Stimulated activated naive B cell treated with anti-CD40 and anti-IgM and Interleukin-4, amounts not matched to agents 10 μg/mL and 1 μg/mL and 100 μg/mL, for 72 hours (primary cell): ENCODE data around the gene TLX2.
A peak's percentile ranks its signal among the peaks of the same experiment; 100 is the strongest.

ENCODE experiments used
- ATAC-seq, 2 donors: fragments of 150-1000 bp; cut with Tn5 transposase; replicated peaks; 2 replicates each; pipeline ENCODE4 v1.10.0; 2021; ENCODE audit warnings: moderate library complexity in 1 of 2
- DNase-seq: peaks from one replicate; pipeline ENCODE4 v3.0.0; 2021
- H3K27ac Mint-ChIP-seq: one replicate; pipeline ENCODE4 v1.8.0; 2022; ENCODE audit warnings: mild to moderate bottlenecking, mixed read lengths
- H3K27me3 Mint-ChIP-seq, 2 donors: one replicate each; pipeline ENCODE4 v1.8.0; 2022; ENCODE audit warnings: mixed read lengths in 2 of 2
- H3K36me3 Mint-ChIP-seq, 2 donors: one replicate each; pipeline ENCODE4 v1.8.0; 2022; ENCODE audit warnings: mixed read lengths in 2 of 2, mild to moderate bottlenecking in 1 of 2
- H3K4me1 Mint-ChIP-seq, 2 donors: one replicate each; pipeline ENCODE4 v1.8.0; 2022; ENCODE audit warnings: mixed read lengths in 2 of 2, mild to moderate bottlenecking in 1 of 2
- H3K4me3 Mint-ChIP-seq, 2 donors: one replicate each; pipeline ENCODE4 v1.8.0; 2022; ENCODE audit warnings: mild to moderate bottlenecking in 2 of 2, mixed read lengths in 2 of 2, moderate library complexity in 1 of 2
- H3K9me3 Mint-ChIP-seq, 2 donors: one replicate each; pipeline ENCODE4 v1.8.0; 2022; ENCODE audit warnings: mixed read lengths in 2 of 2, mild to moderate bottlenecking in 1 of 2

The TLX2 gene

DNA sequence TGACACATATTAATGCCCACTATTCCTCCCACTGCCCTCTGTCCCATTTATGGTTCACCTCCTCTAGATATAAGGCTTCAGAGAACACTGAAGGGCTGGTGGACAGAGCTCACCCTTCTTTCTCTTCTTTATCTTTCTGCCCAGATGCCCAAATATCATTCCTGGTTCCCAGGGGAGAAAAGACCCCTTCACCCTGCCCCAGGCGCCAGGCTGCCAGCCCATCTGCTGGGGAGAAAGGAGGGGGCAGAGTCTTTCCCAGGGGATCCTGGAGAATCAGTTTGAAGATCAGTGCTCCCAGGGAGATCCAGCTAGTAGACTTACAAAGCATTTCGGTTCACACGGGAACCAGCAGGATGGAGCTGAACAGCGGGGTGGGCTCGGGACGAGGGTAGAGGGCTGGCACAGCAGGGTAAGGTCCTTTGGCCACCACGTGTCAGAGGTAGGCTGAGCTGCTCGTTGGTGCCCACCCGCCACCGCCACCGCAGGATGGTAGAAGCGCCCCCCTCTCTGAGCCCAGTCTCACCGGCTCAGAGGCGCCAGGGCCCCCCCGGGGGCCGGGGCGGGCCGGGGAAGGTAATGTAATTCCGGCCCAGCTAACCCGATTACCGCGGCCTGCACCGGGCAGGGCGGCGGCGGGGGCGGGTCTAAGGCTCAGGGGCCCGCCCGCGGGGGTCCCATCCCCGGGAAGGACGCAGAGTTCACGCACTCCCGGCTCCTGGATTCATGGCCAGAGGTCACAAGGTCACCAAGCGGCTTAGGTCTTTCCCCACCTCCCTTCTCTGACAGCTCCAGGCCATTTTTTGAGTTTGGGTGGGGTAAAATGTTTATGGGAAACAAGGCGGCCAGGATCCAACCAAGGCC is 1.3 kb upstream of the TLX2 start:
- H3K9me3 Mint-ChIP-seq: peaks cover 3 to 4% of the 10 kb centered on the region in 2 donors
- peak overlapping the region; percentile 56 to 63 for H3K4me3 Mint-ChIP-seq
- H3K36me3 Mint-ChIP-seq: peaks cover 6 to 15% of the 10 kb centered on the region in 2 donors
- ATAC-seq (no peak), DNase-seq (no peak)
- peaks cover 22 to 36% of the 10 kb centered on the region in 2 donors for H3K4me1 Mint-ChIP-seq
- H3K27me3 Mint-ChIP-seq: peaks cover 61 to 82% of the 10 kb centered on the region in 2 donors
- H3K27ac Mint-ChIP-seq: peak overlapping the region; percentile 62

DNA sequence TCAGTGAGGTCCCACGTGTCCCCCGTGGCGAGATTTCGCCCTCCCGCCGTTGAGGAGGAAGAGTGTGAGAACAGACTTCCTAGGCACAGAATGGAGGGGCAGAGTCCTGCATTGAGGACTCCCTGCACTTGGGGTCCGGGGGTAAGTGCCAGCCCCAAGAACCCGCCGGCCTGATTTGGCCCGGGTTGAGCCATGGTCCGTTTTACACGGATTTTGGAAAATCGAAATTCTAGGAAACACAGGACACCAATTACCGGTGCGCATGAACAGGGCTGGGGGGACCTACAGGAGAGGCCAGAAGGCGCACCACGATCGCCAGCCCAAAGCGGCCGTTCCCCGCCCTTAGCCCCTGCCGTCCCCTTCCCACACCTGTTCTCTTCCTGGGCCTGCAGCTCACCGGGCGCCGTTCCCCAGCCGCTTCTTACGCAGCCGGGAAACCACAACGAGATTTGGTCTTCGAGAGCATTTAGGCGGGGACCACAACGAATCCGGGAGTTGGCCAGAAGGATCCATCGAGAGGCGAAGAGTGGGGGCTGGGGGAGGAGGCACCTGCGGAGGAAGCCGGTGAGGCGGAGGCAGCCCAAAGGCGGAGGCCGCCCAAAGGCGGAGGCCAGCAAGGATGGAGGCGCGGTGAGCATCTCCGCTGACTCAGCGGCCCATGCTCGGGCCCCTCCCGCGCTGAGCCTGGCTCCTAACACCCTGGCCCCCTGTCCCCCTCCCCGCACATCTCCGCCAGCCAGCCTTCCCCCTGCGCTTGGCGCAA is 464 bp upstream of the TLX2 start:
- Mint-ChIP-seq H3K4me3 (peak overlapping the region; percentile 56 to 63), H3K27ac (peak overlapping the region; percentile 47), H3K4me1 (peaks cover 16 to 28% of the 10 kb centered on the region in 2 donors), H3K36me3 (peaks cover 6 to 16% of the 10 kb centered on the region in 2 donors), H3K27me3 (peaks cover 69 to 90% of the 10 kb centered on the region in 2 donors), H3K9me3 (peaks cover 3 to 4% of the 10 kb centered on the region in 2 donors)
- DNase-seq (no peak), ATAC-seq (peak in 1 of 2 donors; percentile 18)

GRCh38 chr2:74515271-74515980 is 1.2 kb downstream of the TLX2 start:
- ATAC-seq: peak in 1 of 2 donors; percentile 6
- H3K27ac Mint-ChIP-seq: peak overlapping the region; percentile 79

GRCh38 chr2:74515981-74516633 is 1.9 kb downstream of the TLX2 start:
- Mint-ChIP-seq H3K27me3 (peaks cover 85 to 95% of the 10 kb centered on the region in 2 donors), H3K36me3 (peaks cover 9 to 26% of the 10 kb centered on the region in 2 donors), H3K27ac (peak overlapping the region; percentile 42), H3K4me3 (peak overlapping the region; percentile 78 to 80), H3K9me3 (peaks cover 3 to 4% of the 10 kb centered on the region in 2 donors), H3K4me1 (peaks cover 16 to 23% of the 10 kb centered on the region in 2 donors)
- peak; percentile 57 for DNase-seq
- peak; percentile 73 to 84 for ATAC-seq

More at GRCh38 chr2:74515271-74515980, 1.2 kb downstream of the TLX2 start:
- H3K9me3 Mint-ChIP-seq: peaks cover 3 to 4% of the 10 kb centered on the region in 2 donors
- H3K27me3 Mint-ChIP-seq: peaks cover 83 to 98% of the 10 kb centered on the region in 2 donors
- H3K36me3 Mint-ChIP-seq: peaks cover 7 to 26% of the 10 kb centered on the region in 2 donors
- peaks cover 16 to 23% of the 10 kb centered on the region in 2 donors for H3K4me1 Mint-ChIP-seq
- DNase-seq: no peak
- H3K4me3 Mint-ChIP-seq: peak overlapping the region; percentile 71 to 80

- H3K4me3 Mint-ChIP-seq: peak overlapping the region; percentile 78 to 80
- H3K27ac Mint-ChIP-seq: no peak overlapping the region
- ATAC-seq (no peak), DNase-seq (no peak)
- H3K9me3 Mint-ChIP-seq: peaks cover 3 to 4% of the 10 kb centered on the region in 2 donors
- peaks cover 16 to 23% of the 10 kb centered on the region in 2 donors for H3K4me1 Mint-ChIP-seq
- peaks cover 10 to 26% of the 10 kb centered on the region in 2 donors for H3K36me3 Mint-ChIP-seq
- H3K27me3 Mint-ChIP-seq: peaks cover 82 to 89% of the 10 kb centered on the region in 2 donors
Observed at GRCh38 chr2:74516650-74517049, 2.4 kb downstream of the TLX2 start.

DNA sequence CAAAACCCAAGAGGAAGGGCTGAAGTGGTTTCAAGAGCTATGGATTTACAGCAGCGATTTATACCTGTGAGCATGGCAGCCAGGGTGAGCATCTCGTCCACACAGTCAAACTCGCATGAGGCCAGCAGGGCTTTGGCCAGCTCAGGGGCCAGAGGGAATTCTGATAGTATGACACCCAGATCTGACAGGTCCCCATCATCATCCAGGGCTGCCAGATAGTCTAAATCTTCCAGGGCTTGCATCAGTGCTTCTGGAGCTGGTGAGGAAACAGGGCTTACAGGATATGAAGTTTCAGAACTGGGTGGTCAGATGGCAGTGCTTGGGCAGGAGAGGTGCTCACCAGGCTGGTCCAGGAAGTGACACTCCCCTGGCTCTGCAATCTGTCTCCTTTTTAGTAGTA is 8.3 kb downstream of the TLX2 start:
- ATAC-seq (no peak), DNase-seq (no peak)
- no peak overlapping the region for H3K4me3 Mint-ChIP-seq
- peaks cover 32 to 41% of the 10 kb centered on the region in 2 donors for H3K27me3 Mint-ChIP-seq
- H3K36me3 Mint-ChIP-seq: peaks cover 37 to 47% of the 10 kb centered on the region in 2 donors
- peaks cover 15 to 17% of the 10 kb centered on the region in 2 donors for H3K4me1 Mint-ChIP-seq
- H3K27ac Mint-ChIP-seq: no peak overlapping the region
- H3K9me3 Mint-ChIP-seq: peaks cover 7 to 10% of the 10 kb centered on the region in 2 donors

- DNase-seq (no peak), ATAC-seq (no peak)
- peaks cover 17 to 26% of the 10 kb centered on the region in 2 donors for H3K27me3 Mint-ChIP-seq
- H3K9me3 Mint-ChIP-seq: peaks cover 7 to 10% of the 10 kb centered on the region in 2 donors
- H3K4me3 Mint-ChIP-seq: no peak overlapping the region
- H3K36me3 Mint-ChIP-seq: peaks cover 48 to 57% of the 10 kb centered on the region in 2 donors
- H3K27ac Mint-ChIP-seq: no peak overlapping the region
- peaks cover 22 to 29% of the 10 kb centered on the region in 2 donors for H3K4me1 Mint-ChIP-seq
Observed at GRCh38 chr2:74524005-74524404, 9.8 kb downstream of the TLX2 start.

DNA sequence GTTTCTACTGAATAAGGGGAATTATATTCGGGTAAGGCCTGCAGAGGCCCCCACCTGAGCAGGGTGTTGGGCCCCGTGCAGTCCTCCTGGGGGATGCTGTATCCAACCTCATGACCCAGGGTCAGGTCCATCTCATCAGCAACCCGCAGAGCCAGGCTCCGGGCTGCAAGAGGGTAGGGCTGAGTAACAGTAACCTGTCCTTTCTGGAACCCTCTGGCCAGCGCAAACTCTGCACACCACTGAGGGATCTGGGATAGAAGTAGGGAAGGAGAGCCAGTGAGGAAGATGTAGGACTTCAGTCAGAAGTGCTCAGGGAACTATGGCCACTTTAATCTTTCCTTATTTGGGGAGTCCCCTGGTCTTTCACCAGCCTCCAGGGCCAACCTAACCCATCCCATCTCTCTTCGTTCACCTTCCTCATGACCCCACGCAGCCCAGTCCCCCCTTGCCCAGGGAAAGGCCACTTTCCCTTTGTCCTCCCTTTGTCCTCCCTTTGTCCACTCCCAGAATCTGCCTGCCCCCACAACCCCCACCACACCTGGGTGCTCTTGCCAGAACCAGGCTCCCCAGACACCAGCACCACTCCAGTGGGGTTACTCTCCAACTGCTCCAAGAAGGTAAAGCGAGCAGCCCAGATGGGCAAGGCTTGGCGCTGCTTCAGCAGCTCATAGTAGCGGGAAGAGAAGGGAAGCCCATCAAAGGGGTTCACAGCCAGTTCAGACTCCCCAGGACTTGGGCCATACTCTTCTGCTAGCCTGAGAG is 10.9 kb downstream of the TLX2 start:
- ATAC-seq (no peak), DNase-seq (no peak)
- Mint-ChIP-seq H3K4me1 (peaks cover 22 to 29% of the 10 kb centered on the region in 2 donors), H3K27ac (peak overlapping the region; percentile 25), H3K9me3 (peaks cover 7 to 10% of the 10 kb centered on the region in 2 donors), H3K36me3 (peaks cover 51 to 55% of the 10 kb centered on the region in 2 donors), H3K4me3 (no peak overlapping the region), H3K27me3 (peaks cover 7 to 16% of the 10 kb centered on the region in 2 donors)

DNA sequence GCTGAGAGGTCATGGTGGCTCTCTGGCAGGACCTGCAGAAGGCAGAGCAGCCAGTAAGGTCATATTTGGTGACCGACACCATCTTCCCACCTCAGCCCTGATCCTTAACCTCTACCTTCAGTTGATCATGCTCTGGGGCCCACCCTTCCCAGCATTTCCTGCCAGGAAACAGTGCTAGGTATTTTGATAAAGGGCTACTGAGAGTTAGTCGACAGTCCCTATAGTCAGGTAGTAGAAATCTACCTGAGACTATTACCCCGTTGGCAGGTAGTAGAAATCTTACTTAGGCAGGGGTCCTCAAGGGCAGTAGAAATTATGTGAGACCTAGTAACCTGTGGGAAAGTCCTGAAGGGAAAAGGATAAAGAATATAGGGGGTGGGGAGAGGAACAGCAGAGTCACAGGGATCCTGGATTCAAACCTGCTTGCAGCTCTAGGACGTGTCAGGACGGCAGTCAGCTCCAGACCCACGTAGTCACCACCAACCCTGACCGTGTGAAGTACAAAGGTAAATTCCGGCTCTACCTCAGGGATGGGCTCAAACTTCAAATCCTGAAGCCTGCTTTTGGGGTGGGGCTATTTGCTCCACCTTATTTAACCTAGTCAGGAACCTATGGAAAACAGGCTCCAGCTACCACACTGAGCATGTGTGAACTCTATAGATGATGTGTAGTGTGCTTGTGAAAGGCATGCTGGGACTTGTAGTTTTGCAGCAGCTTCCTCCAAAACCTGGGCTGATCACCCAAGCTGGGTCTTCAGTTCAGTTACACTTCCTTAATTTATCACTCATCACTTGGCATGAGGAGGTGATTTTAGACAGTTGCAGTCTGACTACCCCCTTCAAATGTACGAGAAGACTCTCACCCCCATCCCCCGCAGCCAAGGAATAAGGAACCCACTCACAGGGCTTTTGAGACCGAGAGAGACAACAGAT is 11.7 kb downstream of the TLX2 start, which contains the start of gene DQX1:
TSS of gene DQX1 (minus strand) at position 515 of the 932 bp plus-strand sequence. CDS start at position 13, 502 bp downstream.
- Mint-ChIP-seq H3K4me3 (peak within 1 kb of the TSS; percentile 43 to 57), H3K4me1 (peaks cover 24 to 34% of the 10 kb centered on the region in 2 donors), H3K27me3 (peaks cover 0 to 8% of the 10 kb centered on the region in 2 donors), H3K9me3 (peaks cover 7 to 10% of the 10 kb centered on the region in 2 donors), H3K36me3 (peaks cover 52 to 57% of the 10 kb centered on the region in 2 donors), H3K27ac (peak within 1 kb of the TSS; percentile 84)
- ATAC-seq (peak; percentile 38 to 43), DNase-seq (peak; percentile 73)

GRCh38 chr2:74526649-74527230 is 12.5 kb downstream of the TLX2 start:
- H3K4me3 Mint-ChIP-seq: peak overlapping the region; percentile 43 to 57
- peak overlapping the region; percentile 84 for H3K27ac Mint-ChIP-seq
- peaks cover 0 to 4% of the 10 kb centered on the region in 2 donors for H3K27me3 Mint-ChIP-seq
- peaks cover 7 to 10% of the 10 kb centered on the region in 2 donors for H3K9me3 Mint-ChIP-seq
- peaks cover 31 to 41% of the 10 kb centered on the region in 2 donors for H3K4me1 Mint-ChIP-seq
- DNase-seq (no peak), ATAC-seq (no peak)
- H3K36me3 Mint-ChIP-seq: peaks cover 51 to 63% of the 10 kb centered on the region in 2 donors

GRCh38 chr2:74527741-74528140 is 13.5 kb downstream of the TLX2 start:
- H3K27me3 Mint-ChIP-seq: no peaks in the 10 kb centered on the region
- peak overlapping the region; percentile 99 for H3K27ac Mint-ChIP-seq
- DNase-seq (no peak), ATAC-seq (no peak)
- H3K36me3 Mint-ChIP-seq: peaks cover 49 to 68% of the 10 kb centered on the region in 2 donors
- H3K9me3 Mint-ChIP-seq: peaks cover 7 to 10% of the 10 kb centered on the region in 2 donors
- H3K4me3 Mint-ChIP-seq: peak overlapping the region; percentile 97 to 100
- H3K4me1 Mint-ChIP-seq: peaks cover 39 to 51% of the 10 kb centered on the region in 2 donors
